HepG2 (cell line): ENCODE data around the gene AQP12A. TPM values are rescaled to one million over a fixed set of nuclear protein-coding genes. Genes with fewer than 3 reads are reported as not detected.

Experiments
- ATAC-seq: fragments of 200-7000 bp; cut with Tn5 transposase; 3 replicates; pipeline ENCODE4 v1.9.1; 2020; ENCODE audit warnings: mild to moderate bottlenecking, moderate library complexity
- BruUV-seq: library from RNA; stranded (reverse); fragments of 400-500 nt; replicated peaks from 2 replicates; lab custom pipeline; 2021; lab: Mats Ljungman, UMichigan
- CTCF ChIA-PET: fragments of 300-600 bp; formaldehyde crosslinking; extraction: SDS; loops from one replicate; lab custom pipeline; 2021; ENCODE audit warnings: low total read pairs, inconsistent platforms, low intra/inter-chr PET ratio; lab: Yijun Ruan, JAX
- POLR2A ChIA-PET: fragments of 350-600 bp; sonication (Branson Sonifier 250); formaldehyde crosslinking; loops from one replicate; lab custom pipeline; 2020; ENCODE audit warnings: antibody characterized with exemption, inconsistent platforms; lab: Yijun Ruan, JAX
- DNase-seq: peaks from one replicate; pipeline ENCODE4 v3.0.0-alpha.2; 2015; ENCODE audit warnings: low spot score
- FAIRE-seq: peaks from 3 replicates; lab custom pipeline; 2011; peaks lifted over from hg19 to GRCh38; lab: Jason Lieb, UNC
- H2AFZ ChIP-seq: one replicate; pipeline ENCODE4 v1.6.1; 2011; ENCODE audit warnings: low read length, inconsistent platforms
- H3K27ac ChIP-seq: fragments of 300-600 bp; 3 replicates; pipeline ENCODE4 v1.8.0; 2011; ENCODE audit warnings: mixed run types, mild to moderate bottlenecking, mixed read lengths, low read length, inconsistent platforms; ENCODE audit not compliant: insufficient read depth; ENCODE audit errors: extremely low read length
- H3K27me3 ChIP-seq, 2 experiments: fragments of 200-600 bp in 1 of 2; 2 replicates in 1 of 2; 3 replicates in 1 of 2; pipeline versions ENCODE4 v1.6.0 to v1.8.0; 2011; ENCODE audit warnings: low read length in 2 of 2, mild to moderate bottlenecking in 2 of 2, moderate library complexity in 2 of 2, inconsistent platforms in 1 of 2; ENCODE audit not compliant: insufficient read depth in 2 of 2, control insufficient read depth in 1 of 2
- H3K36me3 ChIP-seq, 2 experiments: fragments of 200-600 bp in 1 of 2; replicated peaks in 1 of 2; 2 replicates in 1 of 2; 3 replicates in 1 of 2; pipeline versions ENCODE4 v1.5.1 to v1.8.0; 2011; ENCODE audit warnings: low read length in 2 of 2, inconsistent platforms in 1 of 2; ENCODE audit not compliant: insufficient read depth in 2 of 2, control insufficient read depth in 1 of 2
- H3K4me1 ChIP-seq: 2 replicates; pipeline ENCODE4 v1.5.1; 2012; ENCODE audit warnings: low read length, inconsistent platforms; ENCODE audit not compliant: insufficient read depth
- H3K4me2 ChIP-seq: 2 replicates; pipeline ENCODE4 v1.6.0; 2011; ENCODE audit warnings: low read depth, low read length, inconsistent platforms
- H3K4me3 ChIP-seq, 3 experiments: fragments of 200-600 bp in 1 of 3; sonication (generic), shearing (Covaris generic) in 1 of 3; replicated peaks in 1 of 3; 2 replicates each; pipeline ENCODE4 v1.5.1; 2011 to 2016; ENCODE audit warnings: low read length in 3 of 3, inconsistent platforms in 2 of 3, low read depth in 2 of 3, mild to moderate bottlenecking in 2 of 3, control low read depth in 1 of 3, mixed read lengths in 1 of 3; ENCODE audit not compliant: insufficient read depth in 1 of 3
- H3K79me2 ChIP-seq: one replicate; pipeline ENCODE4 v1.6.1; 2011; ENCODE audit warnings: low read length, inconsistent platforms; ENCODE audit not compliant: insufficient read depth
- H3K9ac ChIP-seq: 2 replicates; pipeline ENCODE4 v1.6.0; 2011; ENCODE audit warnings: mild to moderate bottlenecking, low read depth, low read length, inconsistent platforms; ENCODE audit not compliant: insufficient read depth
- H3K9me3 ChIP-seq: 2 replicates; pipeline ENCODE4 v1.5.1; 2012; ENCODE audit warnings: mild to moderate bottlenecking, low read length
- H4K20me1 ChIP-seq: 2 replicates; pipeline ENCODE4 v1.6.0; 2011; ENCODE audit warnings: inconsistent platforms, mild to moderate bottlenecking, low read length, moderate library complexity; ENCODE audit not compliant: insufficient read depth
- CREB1 ChIP-seq, 2 experiments: fragments of 450-650 bp in 1 of 2; IDR thresholded peaks; 2 replicates each; pipeline ENCODE4 v1.6.1; 2016 to 2017; ENCODE audit warnings: control low read depth in 1 of 2, mild to moderate bottlenecking in 1 of 2, missing compliant biosample characterization in 1 of 2, missing genetic modification characterization in 1 of 2
- EP300 ChIP-seq, 3 experiments: sonication (generic) in 1 of 3; formaldehyde crosslinking in 1 of 3; IDR thresholded peaks; 2 replicates each; pipeline versions ENCODE4 v1.5.1 to v1.6.1; 2011 to 2020; ENCODE audit warnings: low read depth in 2 of 3, low read length in 2 of 3, borderline replicate concordance in 1 of 3, improper control_type of control experiment in 1 of 3, mild to moderate bottlenecking in 1 of 3, missing genetic modification reagents in 1 of 3, moderate library complexity in 1 of 3
- EZH2 ChIP-seq: conservative IDR thresholded peaks from 2 replicates; pipeline ENCODE4 v1.6.1; 2012; ENCODE audit warnings: mild to moderate bottlenecking, low read depth, low read length, moderate library complexity
- HMG20B ChIP-seq: conservative IDR thresholded peaks from 2 replicates; pipeline ENCODE4 v1.6.1; 2016; ENCODE audit warnings: missing genetic modification reagents, missing compliant biosample characterization
- PRDM15 ChIP-seq: sonication (generic); formaldehyde crosslinking; IDR thresholded peaks from 2 replicates; pipeline ENCODE4 v1.4.0; 2020; ENCODE audit warnings: missing genetic modification reagents
- RERE ChIP-seq: IDR thresholded peaks from 2 replicates; pipeline ENCODE4 v1.6.1; 2016; ENCODE audit warnings: low read depth, missing genetic modification reagents, missing compliant biosample characterization
- SP5 ChIP-seq: IDR thresholded peaks from 2 replicates; pipeline ENCODE4 v1.6.1; 2016; ENCODE audit warnings: low read depth, borderline replicate concordance
- WGBS: methylation state at CpG from one replicate; pipeline ENCODE4 v1.1.6; 2017; ENCODE audit warnings: low lambda C conversion rate; 5-methylcytosine and 5-hydroxymethylcytosine counted together
- in situ Hi-C: cut with HindIII; loops from 2 replicates; pipeline ENCODE4 v1.10.0; 2017; ENCODE audit warnings: low pct_unique_long_range_greater_than_20kb; ENCODE audit not compliant: extremely low pct_ligation_motif_present
- intact Hi-C: fragments of 100-400 bp; cut with micrococcal nuclease; formaldehyde crosslinking; loops from one replicate; pipeline ENCODE4 v1.10.0; 2022; ENCODE audit not compliant: unreplicated experiment
- polyA plus RNA-seq, 8 experiments: library from polyadenylated mRNA; depleted of rRNA in 3 of 8; stranded (reverse) in 7 of 8; unstranded in 1 of 8; fragments of >200 nt; fragmentation: Illumina TruSeq in 4 of 8; extraction: Trizol in 4 of 8; gene quantifications; 2 replicates each; pipeline versions ENCODE4 v1.2.1 to v1.2.3, GENCODE V29; 2011 to 2016; ENCODE audit warnings: low read depth in 4 of 8, missing spikeins in 1 of 8, mixed read lengths in 1 of 8; ENCODE audit not compliant: insufficient read depth in 1 of 8
- total RNA-seq, 5 experiments: library from RNA; depleted of rRNA; stranded (reverse); fragments of >200 nt; fragmentation: Illumina TruSeq; extraction: Trizol; gene quantifications; 2 replicates each; pipeline ENCODE4 v1.2.3, GENCODE V29; 2016; ENCODE audit warnings: low read depth in 1 of 5
- TF ChIP-seq, protein P1 (sequence below): sonication (generic); formaldehyde crosslinking; IDR thresholded peaks from 2 replicates; pipeline ENCODE4 v1.8.0; 2022; ENCODE audit warnings: missing genetic modification reagents, mild to moderate bottlenecking, moderate library complexity, borderline replicate concordance

AQP12A gene
- total and polyA plus RNA-seq, 2 of the 13 experiments (the other 11 are each of a cell fraction or from before 2014, with no cell fraction given): not detected

DNA sequence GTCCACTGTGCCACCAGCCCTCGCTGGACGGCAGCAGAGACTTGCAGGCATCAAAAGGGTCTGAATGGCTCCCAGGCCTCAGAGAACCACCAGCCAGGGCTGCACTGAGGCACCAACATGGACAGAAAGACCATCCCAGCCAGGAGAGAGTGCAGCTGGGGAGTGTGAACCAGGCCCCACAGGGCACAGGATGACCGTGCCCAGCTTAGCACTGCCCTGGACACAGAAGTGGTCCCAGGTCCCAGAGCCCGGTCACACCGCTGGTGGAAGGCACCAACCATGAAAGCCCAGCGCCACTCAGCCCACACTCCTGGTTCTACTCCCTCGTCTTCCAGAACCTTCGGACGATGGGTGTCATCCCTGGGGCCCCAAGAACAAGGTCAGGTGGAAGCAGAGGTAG is 20.5 kb downstream of the AQP12A start (continued):
- TF ChIP-seq RERE (CRISPR knock-in tag): no peak
- TF ChIP-seq EP300 (IDR thresholded peaks at IDR 0.05; ENCODE audit: low read depth in 2 of 2, low read length in 2 of 2): no peak
- TF ChIP-seq EP300 (CRISPR knock-in tag; IDR thresholded peaks at IDR 0.05; ENCODE audit: borderline replicate concordance): no peak
- no peak for TF ChIP-seq HMG20B

- no peak for FAIRE-seq
- ATAC-seq: no peak; the same call in 2 of the 3 replicates
- POLR2A ChIA-PET: no interaction called here
- Histone ChIP-seq H4K20me1 (no peaks in the 10 kb centered on the region), H3K4me2 (no peak overlapping the region), H3K4me1 (no peaks in the 10 kb centered on the region), H3K27ac (no peak overlapping the region), H3K9me3 (no peaks in the 10 kb centered on the region), H2AFZ (no peak overlapping the region), H3K27me3 (peaks cover 48 to 92% of the 10 kb centered on the region in 2 experiments), H3K9ac (no peak overlapping the region), H3K4me3 (no peak overlapping the region), H3K79me2 (no peaks in the 10 kb centered on the region), H3K36me3 (no peaks in the 10 kb centered on the region)
- TF ChIP-seq, protein P1, sequence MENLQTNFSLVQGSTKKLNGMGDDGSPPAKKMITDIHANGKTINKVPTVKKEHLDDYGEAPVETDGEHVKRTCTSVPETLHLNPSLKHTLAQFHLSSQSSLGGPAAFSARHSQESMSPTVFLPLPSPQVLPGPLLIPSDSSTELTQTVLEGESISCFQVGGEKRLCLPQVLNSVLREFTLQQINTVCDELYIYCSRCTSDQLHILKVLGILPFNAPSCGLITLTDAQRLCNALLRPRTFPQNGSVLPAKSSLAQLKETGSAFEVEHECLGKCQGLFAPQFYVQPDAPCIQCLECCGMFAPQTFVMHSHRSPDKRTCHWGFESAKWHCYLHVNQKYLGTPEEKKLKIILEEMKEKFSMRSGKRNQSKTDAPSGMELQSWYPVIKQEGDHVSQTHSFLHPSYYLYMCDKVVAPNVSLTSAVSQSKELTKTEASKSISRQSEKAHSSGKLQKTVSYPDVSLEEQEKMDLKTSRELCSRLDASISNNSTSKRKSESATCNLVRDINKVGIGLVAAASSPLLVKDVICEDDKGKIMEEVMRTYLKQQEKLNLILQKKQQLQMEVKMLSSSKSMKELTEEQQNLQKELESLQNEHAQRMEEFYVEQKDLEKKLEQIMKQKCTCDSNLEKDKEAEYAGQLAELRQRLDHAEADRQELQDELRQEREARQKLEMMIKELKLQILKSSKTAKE (CRISPR knock-in tag): no peak
- TF ChIP-seq EZH2 (peak; percentile 29; the same call in 1 of the 2 replicates), SP5 (no peak), CREB1 (IDR thresholded peaks at IDR 0.05) (peak; percentile 30; the same call in 1 of the 2 replicates), CREB1 (CRISPR knock-in tag; IDR thresholded peaks at IDR 0.05) (no peak), PRDM15 (CRISPR knock-in tag) (no peak)
- intact Hi-C loops: no loop called here
- DNase-seq: no peak
- BruUV-seq: no TSS peak
- CTCF ChIA-PET: no interaction called here
- 20% methylated on average over 17 of the region's 25 CpGs for WGBS
- in situ Hi-C loops: no loop called here
Observed at GRCh38 chr2:240713071-240713927, 21.6 kb downstream of the AQP12A start.
